ENCODE data around the gene IGSF3.

DNA sequence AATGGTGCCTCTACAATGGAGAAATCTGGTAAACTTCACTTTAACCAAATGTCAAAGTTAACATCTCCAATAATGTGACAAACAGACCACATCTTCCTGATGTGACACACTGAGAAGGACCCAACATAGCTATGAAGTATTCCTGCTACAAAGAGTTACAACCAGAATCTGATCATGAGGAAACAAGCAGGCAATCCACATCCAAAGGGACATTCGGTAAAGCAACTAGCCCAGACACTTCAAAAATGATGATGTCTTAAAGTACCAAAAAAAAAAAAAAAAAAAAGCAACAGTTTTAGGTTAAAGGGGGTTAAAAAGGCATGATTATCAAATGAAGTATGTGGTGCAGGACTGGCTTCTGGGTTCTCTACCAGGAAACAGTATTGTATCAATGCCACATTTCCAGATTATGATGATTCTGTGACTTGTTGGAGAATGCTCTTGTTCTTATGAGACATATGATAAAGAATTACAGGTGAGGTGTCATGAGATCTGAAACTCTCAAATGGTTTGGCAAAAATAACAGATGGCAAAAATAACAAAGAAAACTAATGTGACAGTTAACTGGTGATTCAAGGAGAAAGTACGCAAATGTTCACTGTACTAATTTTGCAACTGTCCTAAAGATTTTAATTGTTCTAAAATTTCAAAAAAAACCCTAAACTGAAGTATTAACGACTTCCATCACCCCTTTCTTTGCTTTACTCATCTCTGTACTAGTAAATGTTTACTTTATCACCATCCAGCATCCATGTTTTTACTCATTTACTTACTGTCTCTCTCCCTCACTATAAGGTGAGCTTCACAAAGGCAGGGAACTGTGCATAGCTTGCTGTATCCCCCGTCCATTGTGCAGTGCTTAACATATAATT is 99.5 kb downstream of the IGSF3 start:
- TF ChIP-seq CTCF (conservative IDR thresholded peaks at IDR 0.05; ENCODE audit: low read depth in 2 of 2) (no peak), EZH2phosphoT487 (IDR thresholded peaks at IDR 0.05; ENCODE audit: unreplicated experiment) (no peak), CREB1 (CRISPR knock-in tag; IDR thresholded peaks at IDR 0.05; ENCODE audit: low read depth) (no peak), REST (IDR thresholded peaks at IDR 0.05; ENCODE audit: unreplicated experiment) (no peak)
